NCI-H2029 (cell line): ENCODE data around the gene FEN1.
A peak's percentile ranks its signal among the peaks of the same experiment; 100 is the strongest.

ENCODE experiments used
- DNase-seq: peaks from one replicate; lab custom pipeline; 2025; lab: John Stamatoyannopoulos, UW

Gene FEN1

GRCh38 chr11:61795459-61795858, 2.7 kb downstream of the FEN1 start:
- DNase-seq = no peak

- DNase-seq = no peak
These were observed 3.3 kb downstream of the FEN1 start for GRCh38 chr11:61795876-61796526.

- DNase-seq = peak; percentile 62
These were observed 4.7 kb downstream of the FEN1 start for GRCh38 chr11:61797263-61797944.

GRCh38 chr11:61799665-61800284, 7.1 kb downstream of the FEN1 start:
- no peak for DNase-seq

GRCh38 chr11:61800331-61801281, 7.9 kb downstream of the FEN1 start:
- no peak for DNase-seq

- no peak for DNase-seq
These were observed 9.9 kb downstream of the FEN1 start for GRCh38 chr11:61802605-61803004.

GRCh38 chr11:61803889-61804647, 11.4 kb downstream of the FEN1 start:
- DNase-seq = no peak

GRCh38 chr11:61805146-61805545, 12.4 kb downstream of the FEN1 start:
- no peak for DNase-seq

GRCh38 chr11:61806785-61807184, 14.1 kb downstream of the FEN1 start:
- no peak for DNase-seq

- DNase-seq = no peak
These were observed 18.0 kb downstream of the FEN1 start for GRCh38 chr11:61810671-61811175.

- no peak for DNase-seq
These were observed 19.1 kb downstream of the FEN1 start for GRCh38 chr11:61811831-61812230.

GRCh38 chr11:61812736-61813411, 20.2 kb downstream of the FEN1 start:
- DNase-seq = no peak

GRCh38 chr11:61814247-61814957, 21.7 kb downstream of the FEN1 start:
- DNase-seq = no peak

- peak; percentile 64 for DNase-seq
These were observed 22.5 kb downstream of the FEN1 start for GRCh38 chr11:61814958-61815789.

GRCh38 chr11:61815790-61816735, 23.4 kb downstream of the FEN1 start:
- DNase-seq = peak; percentile 57

- DNase-seq = peak; percentile 86
These were observed 24.2 kb downstream of the FEN1 start, which contains the start of gene FADS1 for GRCh38 chr11:61816736-61817455. Gene FADS1 (minus strand): TSS chr11:61817003. CDS start chr11:61816929, 74 bp downstream.
